A673 (cell line): ENCODE results near the gene ATXN10.

Source experiments
- CTCF ChIP-seq: fragments of 300-800, 200-600 bp; sonication (generic); conservative IDR thresholded peaks from 2 replicates; pipeline ENCODE4 v1.5.1; 2017; ENCODE audit warnings: low read depth, mild to moderate bottlenecking, antibody characterized with exemption, low read length, moderate library complexity, mixed read lengths
- EZH2 ChIP-seq: fragments of 200-600 bp; sonication (generic); IDR thresholded peaks from 2 replicates; pipeline ENCODE4 v1.6.1; 2017; ENCODE audit warnings: borderline replicate concordance, low read depth, mild to moderate bottlenecking, mixed read lengths, antibody characterized with exemption, low read length; ENCODE audit not compliant: poor library complexity, severe bottlenecking

- TF ChIP-seq CTCF, result no peak
- no peak for TF ChIP-seq EZH2
These were observed 80.4 kb downstream of the ATXN10 start for GRCh38 chr22:45752036-45752435.
